C4-2B (cell line): ENCODE measurements around the gene ZNF26.

Source experiments
- H3K27ac ChIP-seq: fragments of 450-650 bp; 2 replicates; pipeline ENCODE4 v1.5.1; 2017
- ZFX ChIP-seq: fragments of 450-650 bp; IDR thresholded peaks from 2 replicates; pipeline ENCODE4 v1.6.1; 2017
- TF ChIP-seq, protein P1 (sequence below): fragments of 450-650 bp; conservative IDR thresholded peaks from 2 replicates; pipeline ENCODE4 v1.5.1; 2017; ENCODE audit warnings: mild to moderate bottlenecking

Gene ZNF26

GRCh38 chr12:132946246-132946820 is 39.8 kb upstream of the ZNF26 start:
- H3K27ac ChIP-seq: no peak overlapping the region
- TF ChIP-seq, protein P1, sequence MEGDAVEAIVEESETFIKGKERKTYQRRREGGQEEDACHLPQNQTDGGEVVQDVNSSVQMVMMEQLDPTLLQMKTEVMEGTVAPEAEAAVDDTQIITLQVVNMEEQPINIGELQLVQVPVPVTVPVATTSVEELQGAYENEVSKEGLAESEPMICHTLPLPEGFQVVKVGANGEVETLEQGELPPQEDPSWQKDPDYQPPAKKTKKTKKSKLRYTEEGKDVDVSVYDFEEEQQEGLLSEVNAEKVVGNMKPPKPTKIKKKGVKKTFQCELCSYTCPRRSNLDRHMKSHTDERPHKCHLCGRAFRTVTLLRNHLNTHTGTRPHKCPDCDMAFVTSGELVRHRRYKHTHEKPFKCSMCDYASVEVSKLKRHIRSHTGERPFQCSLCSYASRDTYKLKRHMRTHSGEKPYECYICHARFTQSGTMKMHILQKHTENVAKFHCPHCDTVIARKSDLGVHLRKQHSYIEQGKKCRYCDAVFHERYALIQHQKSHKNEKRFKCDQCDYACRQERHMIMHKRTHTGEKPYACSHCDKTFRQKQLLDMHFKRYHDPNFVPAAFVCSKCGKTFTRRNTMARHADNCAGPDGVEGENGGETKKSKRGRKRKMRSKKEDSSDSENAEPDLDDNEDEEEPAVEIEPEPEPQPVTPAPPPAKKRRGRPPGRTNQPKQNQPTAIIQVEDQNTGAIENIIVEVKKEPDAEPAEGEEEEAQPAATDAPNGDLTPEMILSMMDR: no peak
- TF ChIP-seq ZFX: no peak

GRCh38 chr12:132948146-132949066 is 37.8 kb upstream of the ZNF26 start:
- no peak for TF ChIP-seq ZFX
- TF ChIP-seq, protein P1: no peak
- H3K27ac ChIP-seq: no peak overlapping the region

GRCh38 chr12:132949936-132950837 is 36.0 kb upstream of the ZNF26 start:
- H3K27ac ChIP-seq: no peak overlapping the region
- TF ChIP-seq, protein P1: no peak
- no peak for TF ChIP-seq ZFX

GRCh38 chr12:132950844-132951535 is 35.2 kb upstream of the ZNF26 start:
- no peak overlapping the region for H3K27ac ChIP-seq
- TF ChIP-seq ZFX: no peak
- TF ChIP-seq, protein P1: no peak

GRCh38 chr12:132951649-132952048 is 34.5 kb upstream of the ZNF26 start:
- TF ChIP-seq ZFX: no peak
- TF ChIP-seq, protein P1: no peak
- H3K27ac ChIP-seq: no peak overlapping the region

DNA sequence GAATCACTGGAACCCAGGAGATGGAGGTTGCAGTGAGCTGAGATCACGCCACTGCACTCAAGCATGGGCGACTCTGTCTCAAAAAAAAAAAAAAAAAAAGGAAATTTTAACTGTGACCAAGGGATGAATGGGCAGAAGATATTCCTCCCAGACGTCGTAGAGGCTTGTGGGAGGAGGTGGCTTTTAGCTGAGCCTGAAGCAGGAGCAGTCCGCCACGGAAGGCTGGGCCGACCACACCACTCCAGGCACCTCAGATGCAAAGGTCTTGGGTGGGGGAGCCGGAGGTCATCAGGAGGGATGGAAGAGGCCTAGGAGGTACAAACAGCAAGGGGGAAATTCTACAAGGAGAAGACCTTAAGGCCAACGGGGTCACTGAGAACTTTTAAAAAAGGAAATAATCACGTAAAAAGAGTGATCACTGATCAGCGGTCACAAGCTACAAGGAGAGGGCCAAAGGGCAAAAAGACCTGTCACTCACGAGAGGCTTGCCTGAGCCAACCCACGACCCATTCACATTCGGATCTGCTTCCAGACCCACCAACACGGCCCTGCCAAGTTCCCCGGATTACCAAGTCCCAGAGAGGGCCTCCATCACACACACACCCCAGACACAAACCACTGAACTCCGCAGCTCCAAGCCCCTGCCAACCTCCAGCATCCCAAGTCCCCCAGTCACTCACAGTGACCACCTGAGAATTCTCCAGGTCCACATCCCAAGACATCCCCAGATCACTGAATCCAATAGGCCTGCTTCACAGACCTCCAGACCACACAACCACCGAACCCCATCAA is 33.6 kb upstream of the ZNF26 start:
- no peak overlapping the region for H3K27ac ChIP-seq
- no peak for TF ChIP-seq ZFX
- TF ChIP-seq, protein P1: no peak
